ENCODE results near the gene GPR162.

Gene GPR162

GRCh38 chr12:6837370-6838060 is 15.9 kb downstream of the GPR162 start:
- no peak for DNase-seq

- DNase-seq, result no peak
Observed at GRCh38 chr12:6838854-6839253, 17.2 kb downstream of the GPR162 start.

DNA sequence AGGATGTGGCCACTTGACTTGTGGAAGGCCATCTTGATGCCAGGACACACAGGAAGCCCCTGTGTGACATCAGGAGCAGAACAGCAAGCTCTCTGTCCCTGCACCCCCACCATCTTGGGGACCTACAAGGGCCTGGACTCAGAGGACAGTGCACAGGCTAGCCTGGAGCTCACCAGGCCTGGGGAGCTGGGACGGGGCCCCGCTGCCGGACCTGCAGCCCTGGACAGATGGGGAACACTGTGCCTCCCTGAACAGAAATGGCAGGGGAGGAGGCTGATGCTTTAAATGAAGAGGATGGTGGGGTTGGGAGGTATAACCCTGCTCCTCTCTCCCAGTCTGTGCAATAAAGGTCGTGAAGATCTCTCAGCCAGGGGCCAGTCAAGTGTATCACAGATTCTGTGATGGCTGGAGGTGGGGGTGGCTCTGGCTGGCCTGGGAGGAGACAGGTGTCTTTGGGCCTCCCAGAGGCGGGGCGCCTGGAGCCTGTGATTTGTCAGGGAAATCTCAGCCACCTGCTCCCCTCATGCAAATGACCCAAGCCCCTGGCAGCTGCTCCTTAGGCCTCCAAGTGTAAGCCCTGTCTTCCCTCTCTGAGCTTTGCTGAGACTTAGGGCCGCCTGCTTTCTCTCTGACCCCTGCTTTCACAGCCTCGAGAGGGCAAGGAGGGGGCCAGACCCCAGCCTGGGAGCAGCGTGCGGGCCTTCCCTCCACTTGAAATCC is 18.0 kb downstream of the GPR162 start:
- no peak for DNase-seq

DNA sequence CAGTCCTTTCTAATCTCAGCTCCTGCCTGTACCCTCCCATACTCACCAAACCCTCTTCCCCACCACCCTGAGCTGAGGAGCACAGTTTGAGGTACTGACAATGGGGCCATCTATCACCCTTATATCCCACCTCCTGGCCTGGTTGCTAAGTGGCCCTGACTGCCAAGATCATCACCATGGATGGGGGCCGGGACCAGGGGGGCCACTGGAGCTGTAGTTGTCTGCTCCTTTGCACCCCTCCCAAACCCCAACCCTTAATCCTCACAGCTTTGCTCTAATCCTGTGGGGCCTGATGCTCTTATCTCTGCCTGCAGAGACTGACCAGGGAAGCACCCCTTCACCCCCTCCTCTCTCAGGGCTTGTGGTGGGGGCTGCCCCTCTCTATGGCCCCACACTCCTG is 18.7 kb downstream of the GPR162 start:
- peak; percentile 60 for DNase-seq

- DNase-seq, result no peak
Observed at GRCh38 chr12:6840761-6841515, 19.3 kb downstream of the GPR162 start, which contains the start of gene GNB3. TSS of gene GNB3 (plus strand) at chr12:6840925. CDS start at chr12:6841288, 363 bp downstream.

- DNase-seq, result no peak
Observed at GRCh38 chr12:6842075-6842474, 20.5 kb downstream of the GPR162 start.

GRCh38 chr12:6843118-6843902 is 21.7 kb downstream of the GPR162 start:
- peak; percentile 71 for DNase-seq

- no peak for DNase-seq
Observed at GRCh38 chr12:6845395-6845794, 23.8 kb downstream of the GPR162 start.

DNA sequence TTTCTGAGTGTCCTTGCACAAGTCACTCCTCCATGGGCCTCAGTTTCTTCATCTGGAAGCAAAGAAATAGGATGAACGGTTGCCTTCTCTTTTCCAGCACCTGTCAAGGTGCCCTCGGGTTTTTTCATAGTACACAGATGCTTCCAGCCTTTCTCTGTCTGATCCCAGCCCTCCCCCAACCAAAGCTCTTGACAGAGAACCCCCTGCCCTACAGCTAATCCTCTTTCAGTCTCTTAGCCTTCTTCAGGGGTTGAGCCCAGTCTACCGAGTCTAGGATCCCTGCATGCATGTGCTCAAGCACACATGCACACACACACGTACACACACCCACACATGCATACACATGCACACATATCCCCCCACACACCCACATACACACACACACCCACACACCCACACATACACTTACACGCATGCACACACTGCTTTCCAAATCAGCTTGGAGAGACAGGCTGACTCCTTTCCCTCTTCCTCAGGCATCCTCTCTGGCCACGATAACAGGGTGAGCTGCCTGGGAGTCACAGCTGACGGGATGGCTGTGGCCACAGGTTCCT is 24.8 kb downstream of the GPR162 start:
- DNase-seq, result no peak

DNA sequence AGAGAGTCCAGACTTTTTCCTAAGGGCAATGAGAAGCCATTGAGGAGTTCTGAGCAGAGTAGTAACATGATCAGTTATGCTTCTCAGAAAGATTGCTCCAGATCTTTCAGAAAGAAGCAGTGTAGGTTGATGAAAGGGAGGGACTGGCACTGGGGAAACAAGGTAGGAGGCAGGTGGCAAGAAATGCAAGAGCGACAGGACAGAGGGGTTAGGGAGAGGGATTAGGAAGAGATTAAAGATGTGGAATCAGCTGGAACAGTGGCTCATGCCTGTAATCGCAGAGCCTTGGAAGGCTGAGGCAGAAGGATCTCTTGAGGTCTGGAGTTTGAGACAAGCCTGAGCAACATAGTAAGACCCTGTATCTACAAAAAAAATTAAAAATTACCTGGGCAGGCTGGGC is 26.1 kb downstream of the GPR162 start:
- DNase-seq, result no peak

DNA sequence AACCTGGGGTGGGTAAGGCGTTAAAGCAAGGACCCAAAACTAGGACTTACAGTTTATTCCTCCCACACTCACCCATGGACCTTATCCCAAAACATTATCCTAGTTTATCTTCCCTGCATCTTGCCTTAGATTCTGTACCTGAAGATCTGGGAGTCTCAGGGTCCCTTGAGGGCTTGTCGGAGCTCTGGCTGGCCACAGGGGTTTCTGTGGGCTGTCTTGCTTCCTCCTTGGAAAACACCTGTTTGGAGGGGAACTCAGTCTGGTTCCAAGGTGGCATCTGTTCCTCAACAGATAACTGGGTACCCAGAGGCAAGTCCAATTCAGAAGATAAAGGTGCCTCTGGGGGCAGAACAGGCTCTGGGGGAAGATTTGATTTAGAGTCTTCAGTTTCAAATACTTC is 27.8 kb downstream of the GPR162 start:
- DNase-seq, result peak; percentile 27

DNA sequence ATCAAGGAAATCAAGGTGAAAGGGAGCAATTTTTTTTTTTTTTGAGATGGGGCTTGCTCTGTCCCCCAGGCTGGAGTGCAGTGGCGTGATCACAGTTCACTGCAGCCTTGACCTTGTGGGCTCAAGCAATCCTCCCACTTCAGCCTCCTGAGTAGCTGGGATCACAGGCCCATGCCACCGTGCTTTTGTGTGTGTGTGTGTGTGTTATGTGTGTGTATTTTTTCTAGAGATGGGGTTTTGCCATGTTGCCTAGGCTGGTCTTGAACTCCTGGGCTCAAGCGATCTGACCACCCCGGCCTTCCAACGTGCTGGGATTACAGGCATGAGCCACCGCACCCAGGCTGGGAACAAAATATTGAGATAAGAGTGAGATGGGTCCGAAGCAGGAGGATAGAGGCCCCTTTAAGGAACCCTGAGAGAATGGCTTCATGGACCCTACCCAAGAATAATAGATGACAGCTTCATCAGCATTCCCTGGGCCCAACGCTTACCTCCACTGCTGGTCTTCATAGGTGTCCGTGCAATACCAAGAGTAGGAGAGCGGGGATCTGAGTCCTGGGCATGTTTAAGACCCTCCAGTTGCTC is 28.4 kb downstream of the GPR162 start:
- no peak for DNase-seq

GRCh38 chr12:6850796-6851152 is 29.2 kb downstream of the GPR162 start:
- DNase-seq, result no peak

DNA sequence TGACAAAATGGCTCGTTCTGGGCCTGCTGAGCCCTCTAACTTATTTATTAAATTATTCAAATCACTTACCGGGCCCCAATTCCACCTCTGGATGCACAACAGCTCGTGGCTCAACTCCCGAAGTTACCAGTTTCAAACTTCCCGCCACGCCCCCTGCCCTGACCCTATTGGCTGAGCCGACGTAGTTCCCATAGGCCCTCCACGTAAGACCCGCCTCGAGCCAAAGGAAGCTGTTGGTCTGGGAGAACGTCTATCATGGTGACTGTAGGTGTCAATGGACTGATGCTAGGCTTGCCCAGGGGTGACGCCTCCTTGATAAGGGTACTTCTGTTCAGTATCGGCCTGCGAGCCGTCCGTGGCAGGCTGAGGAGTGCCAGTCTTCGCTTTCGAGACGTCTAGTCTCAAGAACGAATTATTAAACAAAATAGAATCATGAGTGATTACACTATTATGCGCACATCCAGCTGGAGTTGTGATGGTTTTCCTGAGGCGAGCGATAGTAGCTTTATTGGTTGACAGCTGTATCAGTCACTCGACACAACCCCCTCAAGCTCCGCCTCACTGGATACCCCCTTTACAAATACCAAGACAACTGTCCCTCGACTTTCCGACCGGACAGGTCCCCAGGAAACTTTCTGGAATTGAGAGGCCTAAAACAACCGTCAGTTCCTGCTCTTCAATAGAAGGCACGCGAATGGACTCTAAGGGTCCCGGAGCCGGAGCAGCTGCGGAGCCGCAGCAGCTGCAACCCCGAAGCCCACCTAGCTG is 29.7 kb downstream of the GPR162 start, which contains the start of gene CDCA3:
Gene CDCA3, minus strand, starts transcription at position 134 of the 768 bp plus-strand sequence. CDS start 334 bp downstream, outside the sequence.
- DNase-seq, result peak; percentile 100

- DNase-seq, result peak; percentile 100
Observed at GRCh38 chr12:6851921-6852650, 30.5 kb downstream of the GPR162 start, which contains the start of gene USP5. TSS of gene USP5 (plus strand) at chr12:6852150. CDS start at chr12:6852180, 30 bp downstream.

GRCh38 chr12:6852651-6853354 is 31.2 kb downstream of the GPR162 start:
- peak; percentile 85 for DNase-seq

DNA sequence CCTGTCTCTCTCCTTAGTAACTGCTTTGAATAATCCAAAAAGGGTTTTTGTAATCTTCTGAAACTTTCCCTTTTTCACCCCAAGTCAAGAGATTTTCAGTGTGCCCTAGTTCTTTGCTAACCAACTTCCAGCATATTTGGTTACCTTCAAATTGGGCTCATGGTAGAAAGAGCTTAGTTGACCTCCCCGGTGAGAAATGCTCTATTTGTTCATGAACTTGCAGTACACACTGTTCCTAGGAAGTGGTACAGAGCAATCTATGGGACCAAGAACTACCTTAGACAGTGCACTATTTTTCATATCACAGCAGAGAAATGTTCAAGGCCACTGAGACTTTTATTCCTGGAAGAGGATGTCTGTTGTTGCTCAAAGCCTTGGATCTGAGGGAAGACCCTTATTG is 32.0 kb downstream of the GPR162 start:
- no peak for DNase-seq

GRCh38 chr12:6854036-6854435 is 32.4 kb downstream of the GPR162 start:
- no peak for DNase-seq

GRCh38 chr12:6855322-6855721 is 33.7 kb downstream of the GPR162 start:
- no peak for DNase-seq

- DNase-seq, result no peak
Observed at GRCh38 chr12:6858799-6859198, 37.2 kb downstream of the GPR162 start.

Data from hematopoietic multipotent progenitor cell treated with erythropoietin and hydrocortisone succinate and interleukin-3 and kit ligand, for 4 days (in vitro differentiated cells).